ENCODE data around the gene ANKRD29.

ANKRD29 gene

DNA sequence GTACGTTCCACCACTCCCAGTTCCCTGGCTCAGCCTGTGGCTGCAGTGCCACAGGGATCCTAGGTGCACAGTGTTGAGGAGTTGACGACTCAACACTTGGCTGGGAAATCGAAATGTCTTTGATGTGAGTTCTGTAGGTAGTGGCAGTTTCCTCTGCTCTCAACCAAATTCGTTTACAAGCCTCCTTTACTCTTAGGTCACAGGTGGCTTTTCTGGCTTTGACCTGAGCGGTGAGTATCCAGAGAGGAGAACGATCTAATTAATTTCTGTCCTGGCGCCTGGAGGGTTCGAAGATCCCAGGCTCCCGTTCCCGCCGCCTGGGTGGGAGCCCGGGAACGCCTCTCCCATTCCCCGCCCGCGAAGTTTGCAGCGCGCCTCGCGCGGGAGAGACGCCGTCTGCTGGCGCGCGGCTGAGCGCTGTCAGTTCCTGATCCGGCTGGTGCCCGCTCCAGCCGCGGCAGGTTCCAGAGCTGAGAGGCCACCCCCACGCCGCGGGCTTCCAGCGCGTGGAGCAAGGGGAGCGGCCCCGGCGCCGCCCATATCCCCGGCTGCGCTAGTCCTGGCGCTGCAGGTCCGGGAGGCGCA lies 26.4 kb upstream of the ANKRD29 start, which contains the start of gene LAMA3:
LAMA3 (plus strand) TSS at position 423 of the 585 bp plus-strand sequence. CDS start 231 bp downstream, outside the sequence.
- peak in 40 of 42 donors; percentile 4 to 76 (median 47) for DNase-seq

DNA sequence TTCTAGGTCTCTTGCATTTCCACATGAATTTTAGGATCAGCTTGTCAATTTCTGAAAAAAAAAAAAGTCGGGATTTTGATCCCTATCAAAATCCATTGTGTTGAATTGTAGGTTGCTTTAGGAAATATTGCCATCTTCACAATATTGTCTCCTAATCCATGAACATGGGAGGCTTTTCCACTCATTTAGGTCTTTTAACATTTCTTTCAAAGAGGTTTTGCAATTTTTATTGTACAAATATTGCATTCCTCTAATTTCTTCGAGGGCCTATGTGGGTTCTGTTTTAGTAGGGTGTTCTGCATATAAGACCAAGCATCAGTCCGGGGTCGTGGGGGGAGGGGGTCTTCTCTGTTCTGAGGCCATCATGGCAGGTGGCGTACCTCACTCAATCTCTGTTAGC lies 25.8 kb upstream of the ANKRD29 start:
- intact Hi-C loops (cut with DNase I): no loop called here
- no peak for DNase-seq

More for the DNA sequence above, 26.4 kb upstream of the ANKRD29 start, which contains the start of gene LAMA3:
- intact Hi-C loops (cut with DNase I): no loop called here

DNA sequence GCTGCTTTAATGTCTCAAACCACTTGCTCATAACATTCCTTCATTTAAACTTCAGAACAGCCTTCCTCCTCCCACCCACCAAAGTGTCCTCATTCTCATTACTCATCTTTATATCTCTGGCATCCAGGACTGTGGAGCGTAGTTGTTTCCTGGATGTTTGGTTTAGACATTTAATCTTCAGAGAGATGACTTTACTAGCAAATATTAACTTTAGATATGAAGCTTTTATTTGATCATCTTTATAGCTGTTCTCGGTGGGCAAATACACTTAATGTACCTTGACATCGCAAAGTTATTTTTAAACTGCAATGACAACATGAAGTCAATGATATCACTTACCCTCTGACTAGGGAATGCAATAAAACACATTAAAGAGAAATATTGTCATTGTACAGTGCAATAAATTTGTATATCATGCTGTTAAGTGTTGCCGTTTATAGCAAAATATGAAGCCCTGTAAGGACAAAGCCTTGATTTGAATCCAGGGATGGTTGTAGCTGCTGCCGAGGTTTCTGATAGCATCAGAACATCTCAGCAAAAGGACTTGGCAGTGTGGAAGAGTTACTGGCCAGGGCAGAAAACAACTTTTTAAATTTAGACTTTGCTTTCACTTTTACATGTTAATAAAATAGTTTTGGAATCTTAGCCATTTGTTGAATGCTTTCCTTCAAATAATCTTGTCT lies 21.9 kb upstream of the ANKRD29 start:
- intact Hi-C loops (cut with DNase I): no loop called here
- no peak for DNase-seq

DNA sequence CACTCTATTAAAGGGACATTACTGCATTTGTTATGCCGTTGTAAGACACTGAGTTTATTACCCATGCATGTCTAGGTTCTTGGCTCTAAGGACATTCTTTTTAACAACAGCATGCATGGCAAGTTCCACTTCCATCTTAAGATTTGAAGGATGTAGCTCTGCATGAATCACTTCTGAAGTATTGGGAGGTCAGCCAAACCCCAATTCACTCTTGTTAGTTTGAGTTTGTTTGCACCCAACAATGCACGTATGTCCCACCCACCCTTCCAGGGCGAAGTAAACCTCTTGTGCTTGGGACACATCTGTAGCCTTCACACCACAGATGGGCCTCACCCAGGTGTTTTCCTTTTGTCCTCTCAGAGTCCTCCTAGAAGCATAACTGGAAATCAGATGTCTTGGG lies 21.0 kb upstream of the ANKRD29 start:
- intact Hi-C loops (cut with DNase I): no loop called here
- DNase-seq: no peak

DNA sequence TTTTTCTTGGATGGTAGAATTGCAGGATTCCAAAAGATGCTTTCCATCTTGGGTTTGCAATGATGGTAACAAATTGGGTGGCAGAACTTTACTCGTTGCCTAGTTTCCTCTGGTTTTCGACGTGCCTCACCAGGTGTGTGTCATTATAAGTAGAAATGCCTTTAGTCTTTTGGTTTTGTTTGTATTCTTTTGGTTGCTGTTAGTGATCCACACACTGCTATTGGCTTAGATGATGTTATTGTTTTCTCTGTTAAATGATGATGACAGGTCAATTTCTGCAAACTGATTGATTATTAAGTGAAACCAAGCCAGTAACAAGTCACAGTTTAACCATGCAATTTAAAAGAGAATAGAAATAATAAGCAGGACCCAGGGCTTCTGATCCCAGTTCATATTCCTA lies 20.4 kb upstream of the ANKRD29 start:
- no peak for DNase-seq

DNA sequence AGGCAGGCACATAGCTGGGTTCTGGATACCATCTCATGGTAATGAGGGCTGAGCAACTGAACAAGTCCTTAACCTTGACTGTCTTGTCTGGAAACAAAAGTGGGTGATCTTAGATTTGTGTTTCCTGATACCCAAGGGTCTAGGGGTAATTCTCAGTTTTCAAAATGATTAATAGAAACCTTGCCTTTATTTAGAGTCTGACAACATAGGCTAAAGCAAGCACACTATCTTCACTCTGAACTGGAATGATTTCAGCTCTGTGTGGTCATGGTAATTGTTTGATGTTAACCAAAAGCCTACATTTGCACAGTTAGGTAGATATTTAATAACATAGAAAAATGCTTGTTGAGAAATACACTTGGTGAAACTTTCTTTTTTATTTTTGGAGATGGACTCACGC lies 19.8 kb upstream of the ANKRD29 start:
- DNase-seq: no peak
- intact Hi-C loops (cut with DNase I): no loop called here

More for the DNA sequence above, 20.4 kb upstream of the ANKRD29 start:
- intact Hi-C loops (cut with DNase I): no loop called here

DNA sequence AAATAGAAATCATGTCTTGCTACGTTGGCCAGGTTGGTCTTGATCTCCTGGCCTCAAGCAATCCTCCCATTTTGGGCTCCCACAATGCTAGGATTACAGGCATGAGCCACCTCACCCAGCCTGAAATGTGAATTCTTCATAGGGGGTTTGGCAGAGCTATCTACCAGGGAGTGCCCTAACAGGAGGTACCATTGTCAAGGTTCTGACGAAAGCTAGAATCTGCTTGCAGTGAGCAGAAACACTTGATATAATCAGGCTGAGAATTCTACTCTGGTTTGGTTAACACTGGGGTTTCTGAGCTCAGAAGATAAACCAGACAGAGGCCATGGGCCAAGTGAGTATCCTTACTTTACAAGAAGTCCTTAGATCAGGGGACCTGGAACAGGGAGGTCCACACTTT lies 19.3 kb upstream of the ANKRD29 start:
- intact Hi-C loops (cut with DNase I): no loop called here
- no peak for DNase-seq

DNA sequence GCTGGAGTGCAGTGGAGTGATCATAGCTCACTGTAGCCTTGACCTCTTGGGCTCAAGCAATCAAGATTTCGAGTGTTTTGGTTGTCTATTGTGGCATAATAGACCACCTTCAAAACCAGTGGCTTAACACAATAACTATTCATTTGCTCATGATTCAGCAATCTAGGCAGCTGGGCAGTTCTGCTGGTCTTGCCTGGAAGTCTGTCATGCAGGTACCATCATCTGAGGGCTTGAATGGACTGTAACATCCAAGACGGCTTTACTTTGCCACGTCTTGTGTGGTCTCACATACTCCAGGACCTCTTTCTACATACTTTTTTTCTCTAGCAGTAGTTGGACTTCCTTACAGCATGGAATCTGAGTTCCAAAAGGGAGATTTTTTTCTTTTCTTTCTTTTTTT lies 13.2 kb upstream of the ANKRD29 start:
- intact Hi-C loops (cut with DNase I): no loop called here
- DNase-seq: no peak

DNA sequence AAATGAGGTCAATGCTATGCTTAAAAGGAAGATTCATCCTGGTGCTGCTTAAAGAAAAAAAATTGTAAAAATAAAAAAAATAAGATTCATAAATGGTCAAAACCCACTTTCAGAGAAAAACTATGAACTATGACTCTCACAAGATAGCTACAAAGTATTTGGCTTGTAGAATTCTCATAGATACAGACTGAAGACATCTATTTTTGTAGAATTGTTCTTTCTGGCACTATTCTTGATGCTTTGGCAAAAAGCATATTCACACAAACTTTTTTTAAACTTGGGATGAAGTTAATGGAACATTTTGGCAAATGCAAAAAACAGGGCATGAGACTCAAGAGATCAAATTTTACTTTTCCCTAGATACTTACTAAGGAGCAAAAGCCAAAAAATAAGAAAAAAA lies 12.5 kb upstream of the ANKRD29 start:
- intact Hi-C loops (cut with DNase I): no loop called here
- no peak for DNase-seq

DNA sequence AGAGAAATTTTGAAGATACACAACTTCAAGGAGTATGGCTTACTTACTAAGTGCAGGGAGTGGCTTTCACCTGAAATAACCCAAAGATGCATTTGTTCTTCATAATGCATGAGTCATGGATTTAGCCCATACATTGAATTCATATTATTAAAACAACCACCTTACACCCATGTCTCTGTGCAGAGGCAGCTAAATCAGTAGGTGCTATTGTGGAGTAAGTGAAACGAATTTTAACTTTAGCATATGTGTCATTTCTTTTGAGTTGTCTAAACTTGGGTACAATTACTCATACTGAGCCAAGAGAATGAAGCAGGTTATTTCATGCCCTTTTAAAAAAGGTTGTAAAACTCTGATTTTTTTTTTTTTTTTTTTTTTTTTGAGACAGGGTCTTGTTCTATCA lies 11.0 kb upstream of the ANKRD29 start:
- DNase-seq: peak in 4 of 42 donors; percentile 5 to 43 (median 26)
- intact Hi-C loops (cut with DNase I): no loop called here

DNA sequence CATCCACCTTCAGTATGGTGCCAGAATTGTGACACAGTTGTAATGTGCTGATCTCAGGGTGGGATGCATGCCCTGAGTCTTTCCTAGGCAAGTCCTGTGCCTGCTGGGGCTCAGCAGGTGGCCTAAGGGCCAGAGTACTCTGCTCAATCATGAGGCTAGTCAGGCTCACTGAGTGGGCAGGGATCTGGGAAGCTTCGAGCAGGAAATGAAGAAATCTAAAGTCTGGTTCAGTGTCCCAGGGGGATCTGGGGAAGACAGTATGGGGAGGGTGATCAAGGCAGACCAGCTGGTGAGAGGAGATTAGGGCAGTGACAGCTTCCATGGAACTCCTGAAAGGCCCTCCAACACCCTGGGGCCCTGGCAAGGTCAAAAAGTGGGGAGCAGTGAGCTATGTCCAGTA lies 8.9 kb upstream of the ANKRD29 start:
- DNase-seq: no peak
- intact Hi-C loops (cut with DNase I): no loop called here

DNA sequence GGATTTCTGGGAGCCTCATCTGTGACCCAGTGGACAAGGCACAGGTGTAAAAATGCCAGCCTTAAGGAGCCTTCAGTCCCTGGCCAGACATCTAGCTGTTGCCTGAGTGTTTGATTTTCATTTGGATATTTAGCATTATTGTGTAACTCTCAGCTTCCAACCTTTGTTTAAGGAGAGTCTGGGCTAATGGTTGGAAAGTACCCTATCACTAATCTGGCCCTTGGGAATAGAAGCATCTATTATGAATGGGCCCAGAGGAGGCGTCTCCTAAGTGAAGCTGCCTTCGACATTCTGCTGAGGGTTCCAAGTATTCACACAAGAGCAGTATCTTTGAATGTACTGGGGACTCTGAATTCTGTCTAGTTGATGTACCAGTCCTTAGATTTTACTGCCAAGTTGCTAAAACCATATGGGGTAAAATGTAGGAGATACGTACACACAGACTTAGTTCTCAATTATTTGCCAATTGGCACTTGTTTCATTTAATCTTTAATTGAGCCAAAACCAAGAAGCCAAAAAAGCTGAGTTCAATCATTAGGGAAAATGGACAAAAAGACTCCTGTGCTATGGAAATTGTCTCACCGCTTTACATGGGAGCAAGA lies 7.2 kb upstream of the ANKRD29 start:
- intact Hi-C loops (cut with DNase I): no loop called here
- DNase-seq: no peak

DNA sequence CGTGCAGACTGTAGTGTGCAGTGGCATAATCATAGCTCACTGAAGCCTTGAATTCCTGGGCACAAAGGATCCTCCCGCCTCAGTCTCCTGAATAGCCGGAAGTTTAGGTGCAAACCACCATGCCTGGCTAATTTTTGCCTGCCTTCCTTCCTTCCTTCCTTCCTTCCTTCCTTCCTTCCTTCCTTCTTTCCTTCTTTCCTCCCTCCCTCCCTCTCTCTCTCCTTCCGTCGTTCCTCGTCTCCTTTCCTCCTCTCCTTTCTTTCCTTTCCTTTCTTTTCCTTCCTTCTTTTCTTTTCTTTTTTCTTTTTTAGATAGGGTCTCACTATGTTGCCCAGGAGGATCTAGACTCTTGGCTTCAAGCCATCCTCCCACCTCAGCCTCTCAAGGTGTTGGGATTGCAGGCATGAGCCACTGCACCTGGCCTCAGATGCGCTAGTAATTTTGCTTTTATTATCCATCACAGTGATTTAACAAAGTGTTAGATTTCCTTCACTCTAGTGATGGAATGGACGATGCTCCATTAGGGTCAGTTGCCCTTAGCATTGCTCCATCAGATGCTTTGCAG lies 6.6 kb upstream of the ANKRD29 start:
- intact Hi-C loops (cut with DNase I): no loop called here

DNA sequence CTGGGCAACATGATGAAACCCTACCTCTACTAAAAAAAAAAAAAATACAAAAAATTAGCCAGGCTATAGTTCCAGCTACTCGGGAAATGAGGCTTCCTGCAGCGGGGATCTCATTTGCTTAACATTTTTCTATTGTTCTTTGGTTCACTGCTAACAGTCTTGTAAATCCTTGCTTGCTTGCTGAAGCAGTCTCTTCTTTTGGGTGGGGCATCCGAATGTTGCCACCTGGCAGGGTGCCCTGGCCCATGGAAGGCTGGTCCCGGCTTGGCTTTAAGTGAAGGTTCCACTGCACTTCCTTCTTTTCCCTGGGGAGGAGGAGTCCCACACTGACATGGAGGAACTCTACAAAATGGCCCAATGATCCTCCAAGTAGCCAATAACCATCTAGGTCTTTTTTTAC lies 6.0 kb upstream of the ANKRD29 start:
- intact Hi-C loops (cut with DNase I): no loop called here
- DNase-seq: no peak

More for the DNA sequence above, 6.6 kb upstream of the ANKRD29 start:
- no peak for DNase-seq

DNA sequence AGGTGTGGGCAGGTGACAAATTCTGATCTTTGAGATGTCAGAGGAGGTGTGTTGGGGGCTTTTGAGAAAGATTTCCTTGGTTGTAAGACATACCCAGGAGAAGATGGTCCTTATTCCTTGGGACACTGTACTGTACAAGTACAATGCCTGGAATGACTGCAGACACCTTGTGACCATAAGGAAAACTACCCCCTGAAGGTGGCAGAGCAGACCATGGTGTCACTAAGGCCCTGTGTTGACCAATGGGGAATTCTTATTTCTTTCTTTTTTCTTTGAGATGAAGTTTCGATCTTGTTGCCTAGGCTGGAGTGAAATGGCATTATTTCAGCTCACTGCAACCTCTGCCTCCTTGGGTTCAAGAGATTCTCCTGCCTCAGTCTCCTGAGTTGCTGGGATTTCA lies 4.4 kb upstream of the ANKRD29 start:
- no peak for DNase-seq
- intact Hi-C loops (cut with DNase I): no loop called here

DNA sequence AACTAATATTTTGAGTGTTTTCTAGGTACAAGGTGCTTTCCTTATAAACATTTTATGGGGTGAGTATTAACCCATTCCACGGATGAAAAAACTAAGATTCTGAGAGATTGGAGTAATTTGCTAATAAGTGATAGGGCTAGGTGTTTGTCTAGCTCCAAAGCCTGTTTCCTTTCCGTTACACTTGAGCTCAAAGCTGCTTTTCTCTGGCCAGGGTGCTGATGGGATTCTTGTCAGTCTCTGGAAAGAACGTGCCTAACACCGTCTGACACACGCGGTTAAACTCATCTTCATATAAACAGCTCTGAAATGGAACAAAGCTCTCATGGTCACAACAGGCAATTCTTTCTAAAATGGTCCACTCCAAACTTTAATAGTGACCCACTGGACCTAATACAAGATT lies 2.0 kb upstream of the ANKRD29 start:
- no peak for DNase-seq
- intact Hi-C loops (cut with DNase I): no loop called here

DNA sequence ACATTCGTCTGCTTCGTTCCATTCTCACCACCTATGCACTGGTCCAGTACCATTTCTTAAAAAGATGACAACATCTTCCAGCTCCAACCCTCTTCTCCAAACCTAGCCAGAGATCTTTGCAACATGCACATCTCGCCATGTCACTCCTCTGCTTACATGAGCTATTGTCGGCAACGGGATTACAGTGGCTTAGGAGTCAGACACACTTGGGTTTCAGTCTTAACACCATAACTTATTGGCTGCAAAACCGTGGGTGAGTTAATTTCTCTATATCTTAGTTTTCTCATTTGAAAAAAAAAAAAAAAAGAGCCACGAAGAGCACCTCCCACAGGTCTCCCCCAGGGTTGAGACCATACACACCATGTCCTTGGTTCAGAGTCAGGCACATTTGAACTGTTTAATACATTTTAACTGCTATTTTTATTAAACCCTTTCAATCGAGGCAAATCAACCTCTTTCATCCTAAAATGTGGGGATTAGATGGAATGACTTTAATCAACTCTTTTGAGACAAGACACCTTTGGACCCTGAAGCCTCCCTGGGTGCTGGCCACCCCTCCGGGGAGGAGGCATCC lies 889 bp downstream of the ANKRD29 start:
- intact Hi-C loops (cut with DNase I): no loop called here
- DNase-seq: no peak

DNA sequence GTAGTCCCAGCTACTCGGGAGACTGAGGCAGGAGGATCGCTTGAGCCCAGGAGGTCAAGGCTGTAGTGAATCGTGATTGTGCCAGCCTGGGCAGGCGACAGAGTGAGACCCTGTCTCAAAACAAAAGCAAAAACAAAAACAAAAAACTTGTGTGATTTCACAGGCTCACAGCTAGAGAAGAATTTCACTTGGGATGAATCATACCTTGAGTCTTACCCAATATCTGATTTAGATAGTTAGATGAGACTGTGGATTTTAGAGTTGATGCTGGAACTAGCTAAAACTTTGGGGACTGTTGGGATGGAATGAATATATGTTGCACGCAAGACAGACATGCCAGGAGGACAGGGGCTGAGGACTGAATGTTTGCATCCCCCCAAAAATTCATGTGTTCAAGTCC lies 4.4 kb downstream of the ANKRD29 start:
- intact Hi-C loops (cut with DNase I): no loop called here
- DNase-seq: no peak

DNA sequence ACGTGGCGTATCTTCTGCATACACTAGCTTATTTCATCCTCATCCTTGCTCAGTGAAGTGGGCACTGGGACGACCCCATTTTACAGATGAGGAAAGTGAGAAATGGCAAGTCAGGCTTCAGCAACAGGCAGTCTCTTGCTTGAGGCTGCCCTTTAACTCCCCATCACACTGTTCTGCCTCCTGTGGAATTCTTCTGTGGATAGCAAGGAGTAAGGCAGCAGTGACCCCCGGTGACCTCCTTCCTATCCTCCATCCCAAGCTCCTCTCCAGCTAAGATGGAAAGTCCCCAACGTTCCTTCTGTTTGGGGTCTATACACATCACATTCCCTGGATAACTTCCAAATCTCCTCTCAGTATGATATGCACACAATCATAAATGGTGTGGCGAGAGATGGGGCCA lies 10.5 kb downstream of the ANKRD29 start:
- intact Hi-C loops (cut with DNase I): no loop called here
- DNase-seq: no peak
